ENCODE results near the gene ADRM1.

The ADRM1 gene

GRCh38 chr20:62326959-62327725 lies 24.3 kb downstream of the ADRM1 start:
- DNase-seq, result no peak

- no peak for DNase-seq
Observed at GRCh38 chr20:62327726-62328495, 25.1 kb downstream of the ADRM1 start.

GRCh38 chr20:62328684-62329388 lies 26.0 kb downstream of the ADRM1 start:
- DNase-seq, result no peak

- DNase-seq, result no peak
Observed at GRCh38 chr20:62329389-62330377, 26.9 kb downstream of the ADRM1 start.

GRCh38 chr20:62330576-62331317 lies 27.9 kb downstream of the ADRM1 start:
- DNase-seq, result no peak

GRCh38 chr20:62331347-62331746 lies 28.6 kb downstream of the ADRM1 start:
- DNase-seq, result no peak

- no peak for DNase-seq
Observed at GRCh38 chr20:62332421-62332820, 29.6 kb downstream of the ADRM1 start.

GRCh38 chr20:62332989-62333819 lies 30.4 kb downstream of the ADRM1 start:
- no peak for DNase-seq

- no peak for DNase-seq
Observed at GRCh38 chr20:62333820-62334595, 31.2 kb downstream of the ADRM1 start.

- DNase-seq, result no peak
Observed at GRCh38 chr20:62334881-62335280, 32.1 kb downstream of the ADRM1 start.

GRCh38 chr20:62335532-62335931 lies 32.7 kb downstream of the ADRM1 start:
- DNase-seq, result no peak

GRCh38 chr20:62336329-62336728 lies 33.5 kb downstream of the ADRM1 start:
- no peak for DNase-seq

GRCh38 chr20:62336775-62337557 lies 34.2 kb downstream of the ADRM1 start:
- DNase-seq, result no peak

GRCh38 chr20:62337558-62338293 lies 34.9 kb downstream of the ADRM1 start:
- no peak for DNase-seq

- no peak for DNase-seq
Observed at GRCh38 chr20:62338294-62338620, 35.5 kb downstream of the ADRM1 start.

GRCh38 chr20:62339647-62340062 lies 36.9 kb downstream of the ADRM1 start:
- DNase-seq, result no peak

- peak; percentile 15 for DNase-seq
Observed at GRCh38 chr20:62342910-62343309, 40.1 kb downstream of the ADRM1 start.

- no peak for DNase-seq
Observed at GRCh38 chr20:62344092-62344491, 41.3 kb downstream of the ADRM1 start.
